Activated naive CD4-positive, alpha-beta T cell treated with anti-CD3 and anti-CD28 coated beads for 36 hours (primary cell): ENCODE results near the gene ARMC6. TPM values are rescaled to one million over a fixed set of nuclear protein-coding genes. Genes with fewer than 3 reads are reported as not detected.

Experiments
- CTCF ChIA-PET: fragments of 350-600 bp; sonication (Branson Sonifier 250); formaldehyde crosslinking; loops from one replicate; lab custom pipeline; 2021; ENCODE audit warnings: antibody characterized with exemption; lab: Charles Lee
- DNase-seq: peaks from one replicate; pipeline ENCODE4 v3.0.0-alpha.2; 2020
- H3K27ac Mint-ChIP-seq: one replicate; pipeline ENCODE4 v1.8.0; 2021; ENCODE audit warnings: mild to moderate bottlenecking, mixed read lengths
- H3K27me3 Mint-ChIP-seq: one replicate; pipeline ENCODE4 v1.8.0; 2021; ENCODE audit warnings: low read depth, mixed read lengths
- H3K36me3 Mint-ChIP-seq: one replicate; pipeline ENCODE4 v1.8.0; 2021; ENCODE audit warnings: low read depth, mixed read lengths
- H3K4me1 Mint-ChIP-seq: one replicate; pipeline ENCODE4 v1.8.0; 2021; ENCODE audit warnings: low read depth, mixed read lengths
- H3K4me3 Mint-ChIP-seq: one replicate; pipeline ENCODE4 v1.8.0; 2021; ENCODE audit warnings: mild to moderate bottlenecking, moderate library complexity, mixed read lengths
- H3K9me3 Mint-ChIP-seq: one replicate; pipeline ENCODE4 v1.8.0; 2021; ENCODE audit warnings: mixed read lengths
- intact Hi-C: fragments of 100-400 bp; cut with micrococcal nuclease; formaldehyde crosslinking; loops from one replicate; pipeline ENCODE4 v1.15.1; 2023
- total RNA-seq, 2 experiments: library from RNA; stranded (reverse); gene quantifications; one replicate each; pipeline ENCODE4 v1.2.3, GENCODE V29; 2021

ARMC6 gene
- total RNA-seq, 2 experiments from 2014 or later = 24.2 to 24.6 TPM

- Mint-ChIP-seq H3K27ac (no peak overlapping the region), H3K4me1 (peaks cover 35% of the 10 kb centered on the region), H3K27me3 (no peaks in the 10 kb centered on the region), H3K9me3 (no peaks in the 10 kb centered on the region), H3K36me3 (peaks cover 50% of the 10 kb centered on the region), H3K4me3 (no peak overlapping the region)
- CTCF ChIA-PET = no interaction called here
- intact Hi-C loops = no loop called here
- DNase-seq = peak; percentile 12
Observed at GRCh38 chr19:19026299-19026971, 7.0 kb upstream of the ARMC6 start.

- no peak overlapping the region for H3K4me3 Mint-ChIP-seq
- intact Hi-C loops = no loop called here
Observed at GRCh38 chr19:19027228-19027627, 6.2 kb upstream of the ARMC6 start.

GRCh38 chr19:19028526-19028925, 4.9 kb upstream of the ARMC6 start:
- H3K36me3 Mint-ChIP-seq = peaks cover 48% of the 10 kb centered on the region
- CTCF ChIA-PET = interaction anchor here (0.5 kb wide), 1 partner anchor 23 kb away, joined by 4 read pairs; no protein-coding TSS in a partner anchor
- H3K4me1 Mint-ChIP-seq = peaks cover 30% of the 10 kb centered on the region
- no peaks in the 10 kb centered on the region for H3K9me3 Mint-ChIP-seq
- H3K27ac Mint-ChIP-seq = no peak overlapping the region
- H3K27me3 Mint-ChIP-seq = no peaks in the 10 kb centered on the region
- intact Hi-C loops = no loop called here
- H3K4me3 Mint-ChIP-seq = no peak overlapping the region
- DNase-seq = no peak

More at GRCh38 chr19:19027228-19027627, 6.2 kb upstream of the ARMC6 start:
- DNase-seq = no peak
- H3K27ac Mint-ChIP-seq = no peak overlapping the region
- peaks cover 53% of the 10 kb centered on the region for H3K36me3 Mint-ChIP-seq
- peaks cover 40% of the 10 kb centered on the region for H3K4me1 Mint-ChIP-seq
- H3K27me3 Mint-ChIP-seq = no peaks in the 10 kb centered on the region
- CTCF ChIA-PET = interaction anchor here (0.6 kb wide), 2 partner anchors 26 to 125 kb away, joined by 3 read pairs; no protein-coding TSS in a partner anchor
- no peaks in the 10 kb centered on the region for H3K9me3 Mint-ChIP-seq

GRCh38 chr19:19031891-19032290, 1.5 kb upstream of the ARMC6 start:
- Mint-ChIP-seq H3K27me3 (no peaks in the 10 kb centered on the region), H3K4me3 (peak overlapping the region; percentile 95), H3K9me3 (no peaks in the 10 kb centered on the region), H3K36me3 (peaks cover 32% of the 10 kb centered on the region), H3K27ac (no peak overlapping the region), H3K4me1 (peaks cover 42% of the 10 kb centered on the region)
- no peak for DNase-seq
- CTCF ChIA-PET = interaction anchor here (0.6 to 0.7 kb wide), 2 partner anchors 127 to 338 kb away, joined by 3 read pairs; no protein-coding TSS in a partner anchor
- intact Hi-C loops = loop anchor here (2.0 to 5.0 kb wide), 3 partner anchors 105 to 489 kb away; partner anchors contain the start of genes FKBP8, TMEM161A and UPF1

GRCh38 chr19:19032420-19033175, 805 bp upstream of the ARMC6 start:
- CTCF ChIA-PET = no interaction called here
- Mint-ChIP-seq H3K4me3 (peak overlapping the region; percentile 95), H3K36me3 (peaks cover 28% of the 10 kb centered on the region), H3K4me1 (peaks cover 39% of the 10 kb centered on the region), H3K27ac (peak overlapping the region; percentile 86), H3K27me3 (no peaks in the 10 kb centered on the region), H3K9me3 (no peaks in the 10 kb centered on the region)
- DNase-seq = peak; percentile 92
- intact Hi-C loops = loop anchor here (1.0 to 5.0 kb wide), 8 partner anchors 31 to 490 kb away; partner anchors contain the start of genes BORCS8, COPE, DDX49 and FKBP8

- Mint-ChIP-seq H3K9me3 (no peaks in the 10 kb centered on the region), H3K4me1 (peaks cover 37% of the 10 kb centered on the region), H3K36me3 (peaks cover 28% of the 10 kb centered on the region), H3K4me3 (peak overlapping the region; percentile 95), H3K27me3 (no peaks in the 10 kb centered on the region), H3K27ac (peak overlapping the region; percentile 86)
- CTCF ChIA-PET = interaction anchor here (0.6 kb wide), 1 partner anchor 36 kb away, joined by 3 read pairs; no protein-coding TSS in a partner anchor
- no peak for DNase-seq
- intact Hi-C loops = loop anchor here (1.0 to 5.0 kb wide), 8 partner anchors 30 to 490 kb away; partner anchors contain the start of genes BORCS8, COPE, DDX49 and FKBP8
Observed at GRCh38 chr19:19033176-19033425, 302 bp upstream of the ARMC6 start.

- H3K4me1 Mint-ChIP-seq = peaks cover 39% of the 10 kb centered on the region
- H3K27me3 Mint-ChIP-seq = no peaks in the 10 kb centered on the region
- intact Hi-C loops = loop anchor here (5.0 kb wide), 1 partner anchor 103 kb away; the partner anchor contains the start of gene TMEM161A
- peak overlapping the region; percentile 69 for H3K27ac Mint-ChIP-seq
- CTCF ChIA-PET = interaction anchor here (0.6 kb wide), 1 partner anchor 104 kb away, joined by 3 read pairs; no protein-coding TSS in a partner anchor
- H3K9me3 Mint-ChIP-seq = no peaks in the 10 kb centered on the region
- peak; percentile 84 for DNase-seq
- peaks cover 26% of the 10 kb centered on the region for H3K36me3 Mint-ChIP-seq
- peak overlapping the region; percentile 82 for H3K4me3 Mint-ChIP-seq
Observed at GRCh38 chr19:19034204-19034624, 811 bp downstream of the ARMC6 start.

GRCh38 chr19:19039901-19040300, 6.5 kb downstream of the ARMC6 start:
- peak overlapping the region; percentile 62 for H3K27ac Mint-ChIP-seq
- CTCF ChIA-PET = interaction anchor here (0.9 to 1.3 kb wide), 2 partner anchors 24 to 71 kb away, joined by 3 to 6 read pairs; partner anchors contain the start of gene SLC25A42
- H3K27me3 Mint-ChIP-seq = no peaks in the 10 kb centered on the region
- no peaks in the 10 kb centered on the region for H3K9me3 Mint-ChIP-seq
- intact Hi-C loops = no loop called here
- peaks cover 34% of the 10 kb centered on the region for H3K4me1 Mint-ChIP-seq
- H3K4me3 Mint-ChIP-seq = no peak overlapping the region
- DNase-seq = peak; percentile 48
- H3K36me3 Mint-ChIP-seq = peaks cover 24% of the 10 kb centered on the region

GRCh38 chr19:19040417-19040816, 7.0 kb downstream of the ARMC6 start:
- intact Hi-C loops = no loop called here
- Mint-ChIP-seq H3K27me3 (no peaks in the 10 kb centered on the region), H3K9me3 (no peaks in the 10 kb centered on the region), H3K36me3 (peaks cover 26% of the 10 kb centered on the region), H3K4me3 (no peak overlapping the region), H3K27ac (peak overlapping the region; percentile 62), H3K4me1 (peaks cover 29% of the 10 kb centered on the region)
- CTCF ChIA-PET = interaction anchor here (0.9 to 1.3 kb wide), 2 partner anchors 23 to 71 kb away, joined by 3 to 6 read pairs; partner anchors contain the start of gene SLC25A42
- DNase-seq = no peak

- no peak overlapping the region for H3K27ac Mint-ChIP-seq
- DNase-seq = no peak
- no peaks in the 10 kb centered on the region for H3K9me3 Mint-ChIP-seq
- peaks cover 30% of the 10 kb centered on the region for H3K36me3 Mint-ChIP-seq
- peaks cover 20% of the 10 kb centered on the region for H3K4me1 Mint-ChIP-seq
- no peaks in the 10 kb centered on the region for H3K27me3 Mint-ChIP-seq
- H3K4me3 Mint-ChIP-seq = no peak overlapping the region
- CTCF ChIA-PET = interaction anchor here (0.6 kb wide), 1 partner anchor 79 kb away, joined by 3 read pairs; no protein-coding TSS in a partner anchor
- intact Hi-C loops = no loop called here
Observed at GRCh38 chr19:19042732-19043280, 9.4 kb downstream of the ARMC6 start.

- H3K9me3 Mint-ChIP-seq = no peaks in the 10 kb centered on the region
- no peak overlapping the region for H3K4me3 Mint-ChIP-seq
- intact Hi-C loops = no loop called here
- no peaks in the 10 kb centered on the region for H3K27me3 Mint-ChIP-seq
- peaks cover 30% of the 10 kb centered on the region for H3K36me3 Mint-ChIP-seq
- H3K27ac Mint-ChIP-seq = no peak overlapping the region
- CTCF ChIA-PET = no interaction called here
- peaks cover 20% of the 10 kb centered on the region for H3K4me1 Mint-ChIP-seq
- no peak for DNase-seq
Observed at GRCh38 chr19:19043481-19043880, 10.1 kb downstream of the ARMC6 start.

GRCh38 chr19:19043881-19044280, 10.5 kb downstream of the ARMC6 start:
- Mint-ChIP-seq H3K36me3 (peaks cover 29% of the 10 kb centered on the region), H3K27ac (no peak overlapping the region), H3K4me3 (no peak overlapping the region), H3K4me1 (peaks cover 20% of the 10 kb centered on the region), H3K27me3 (no peaks in the 10 kb centered on the region), H3K9me3 (no peaks in the 10 kb centered on the region)
- no peak for DNase-seq
- CTCF ChIA-PET = no interaction called here
- intact Hi-C loops = no loop called here
